Right lobe of liver (tissue), 6 donors: ENCODE measurements around the gene CFAP298. TPM values are rescaled to one million over a fixed set of nuclear protein-coding genes. Genes with fewer than 3 reads are reported as not detected.
"Not testable (repeated sequence)": the region's sequence is repeated elsewhere in the genome, so short reads cannot be mapped to it uniquely, and the experiment has no call there.

Experiments used
- ATAC-seq, 4 donors: fragments of 200-7000 bp; cut with Tn5 transposase; one replicate each; pipeline ENCODE4 v1.9.1; 2020; ENCODE audit warnings: mild to moderate bottlenecking in 4 of 4, moderate library complexity in 4 of 4
- DNase-seq, 3 donors: peaks; one replicate each; pipeline ENCODE4 v3.0.0-alpha.2; 2020
- H3K27ac ChIP-seq, 3 donors: fragments of 200-600 bp; one replicate each; pipeline ENCODE4 v1.8.0; 2022
- H3K27me3 ChIP-seq, 2 donors: fragments of 200-600 bp; one replicate each; pipeline ENCODE4 v1.8.0; 2022
- H3K36me3 ChIP-seq, 4 donors: fragments of 200-600 bp; sonication (generic) in 1 of 4; one replicate each; pipeline versions ENCODE4 v1.5.1 to v1.8.0; 2017 to 2022; ENCODE audit warnings: control low read depth in 1 of 4
- H3K4me1 ChIP-seq, 4 donors: fragments of 200-600 bp; sonication (generic) in 1 of 4; one replicate each; pipeline versions ENCODE4 v1.5.1 to v1.8.0; 2017 to 2022; ENCODE audit warnings: control low read depth in 1 of 4
- H3K4me3 ChIP-seq, 3 donors: fragments of 200-600 bp; one replicate each; pipeline ENCODE4 v1.8.0; 2022
- H3K9me3 ChIP-seq, 4 donors: fragments of 200-600 bp; sonication (generic) in 1 of 4; one replicate each; pipeline versions ENCODE4 v1.5.1 to v1.8.0; 2017 to 2022; ENCODE audit warnings: control low read depth in 1 of 4
- CTCF ChIP-seq, 4 donors: fragments of 200-600 bp in 3 of 4; fragments of 450-650 bp in 1 of 4; IDR thresholded peaks; one replicate each; pipeline versions ENCODE4 v1.5.1 to v1.8.0; 2016 to 2022; ENCODE audit warnings: antibody characterized with exemption in 4 of 4, mild to moderate bottlenecking in 2 of 4
- POLR2A ChIP-seq: fragments of 450-650 bp; IDR thresholded peaks from one replicate; pipeline ENCODE4 v1.6.1; 2017; ENCODE audit warnings: antibody characterized with exemption, mild to moderate bottlenecking
- WGBS: methylation state at CpG from one replicate; pipeline ENCODE4 v1.1.6; 2018; ENCODE audit warnings: low coverage, low lambda C conversion rate; ENCODE audit not compliant: insufficient coverage; ENCODE audit errors: missing lambda C conversion rate; 5-methylcytosine and 5-hydroxymethylcytosine counted together
- intact Hi-C, 2 donors: fragments of 100-400 bp; cut with DNase I; formaldehyde crosslinking; loops; one replicate each; pipeline versions ENCODE4 v1.11.2 to v1.14.1; 2022
- total RNA-seq, 6 experiments: library from RNA; depleted of rRNA in 2 of 6; stranded (reverse); fragments of >200 nt in 2 of 6; fragmentation: NEBNext Ultra II Directional in 3 of 6; extraction: Animal tissue kit (Norgen Biotek cat#: 25700) in 3 of 6; gene quantifications; one replicate each; pipeline versions ENCODE4 v1.1.0 to v1.2.4, GENCODE V29; 2016 to 2023
- donor health status: DM: no; HTN: yes; CAD: no.
- donor health status: DM: no; HTN: no; CAD: no.
- donor health status: DM: no; HTN: no; CAD: no.
- donor health status: DM: no; HTN: yes; CAD: no.
- donor health status: DM: no; HTN: yes; CAD: no.

CFAP298 gene
- total RNA-seq, 6 experiments from 2014 or later, result 8.6 to 15.3 (median 11.6) TPM

- ATAC-seq (no peak), DNase-seq (no peak)
- no peaks in the 10 kb centered on the region for H3K27me3 ChIP-seq
- no peak for TF ChIP-seq CTCF (IDR thresholded peaks at IDR 0.05)
- TF ChIP-seq POLR2A, result no peak
- H3K4me3 ChIP-seq, result no peak overlapping the region
- no peaks in the 10 kb centered on the region for H3K9me3 ChIP-seq
- intact Hi-C loops, result no loop called here
- H3K27ac ChIP-seq, result no peak overlapping the region
- peaks cover 0 to 17% (median 5%) of the 10 kb centered on the region in 4 donors for H3K36me3 ChIP-seq
- no peaks in the 10 kb centered on the region for H3K4me1 ChIP-seq
Measured at GRCh38 chr21:32648165-32648564, 36.0 kb upstream of the CFAP298 start.

DNA sequence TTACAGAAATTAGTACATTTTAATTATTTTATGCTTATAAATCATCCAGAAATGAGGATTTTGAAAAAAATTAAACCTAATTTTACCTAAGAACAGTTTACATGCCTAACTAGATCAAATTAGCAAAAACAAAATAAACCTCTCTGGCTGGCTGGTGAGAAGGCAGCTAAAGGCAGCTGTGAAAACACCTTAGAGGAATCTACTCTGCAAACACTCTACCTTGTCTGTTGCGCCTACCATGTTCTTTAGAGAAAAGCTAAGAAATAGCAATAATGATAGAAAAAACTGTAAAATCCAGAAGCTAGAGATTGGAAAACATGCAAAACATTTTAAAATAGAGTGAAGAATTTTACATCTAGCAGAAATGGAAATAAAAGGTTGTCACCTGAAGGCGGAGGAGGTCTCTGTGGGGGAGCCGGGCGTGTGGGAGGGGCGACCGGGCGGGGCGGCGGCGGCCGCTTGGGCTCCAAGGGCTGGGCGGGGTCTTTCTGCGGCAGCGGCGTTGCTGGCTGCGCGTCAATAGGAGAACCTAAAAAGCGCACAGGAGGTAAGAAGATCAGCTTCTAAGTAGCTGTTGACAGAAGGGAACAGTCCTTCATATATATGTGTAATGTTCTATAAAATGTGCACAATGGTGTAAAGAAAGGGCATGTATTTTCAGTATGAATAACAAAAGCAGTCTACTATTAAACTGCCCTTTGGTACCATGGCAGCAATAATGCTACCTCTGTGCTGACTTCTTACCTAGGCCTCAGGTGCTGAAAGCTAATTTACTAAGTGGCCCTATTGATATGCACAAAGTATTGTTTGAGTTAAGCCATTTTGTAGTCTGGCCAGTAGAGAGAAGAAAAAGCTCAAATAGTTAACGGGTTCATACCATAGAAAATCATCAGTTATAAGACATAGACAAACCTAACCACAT, 33.3 kb upstream of the CFAP298 start:
- Histone ChIP-seq H3K9me3 (no peaks in the 10 kb centered on the region), H3K27ac (no peak overlapping the region), H3K36me3 (peaks cover 0 to 17% (median 3%) of the 10 kb centered on the region in 4 donors), H3K27me3 (no peaks in the 10 kb centered on the region), H3K4me3 (no peak overlapping the region), H3K4me1 (peaks cover 0 to 17% (median 6%) of the 10 kb centered on the region in 4 donors)
- ATAC-seq, result no peak
- TF ChIP-seq POLR2A (no peak), CTCF (IDR thresholded peaks at IDR 0.05) (no peak)
- no peak for DNase-seq
- 73% methylated on average over 9 of the region's 19 CpGs for WGBS
- intact Hi-C loops, result no loop called here

- Histone ChIP-seq H3K27me3 (no peaks in the 10 kb centered on the region), H3K36me3 (peaks cover 0 to 42% (median 2%) of the 10 kb centered on the region in 4 donors), H3K4me1 (peaks cover 0 to 17% (median 6%) of the 10 kb centered on the region in 4 donors), H3K4me3 (peak overlapping the region in 2 of 3 donors; percentile 16 to 19), H3K9me3 (no peaks in the 10 kb centered on the region), H3K27ac (peak overlapping the region in 2 of 3 donors; percentile 23 to 37)
- DNase-seq (peak in 1 of 3 donors; percentile 56), ATAC-seq (peak; percentile 77 to 82 (median 79))
- 37% methylated on average over 10 of the region's 10 CpGs for WGBS
- intact Hi-C loops, result no loop called here
- TF ChIP-seq CTCF (IDR thresholded peaks at IDR 0.05) (no peak), POLR2A (no peak)
Measured at GRCh38 chr21:32641710-32642698, 29.8 kb upstream of the CFAP298 start.

- intact Hi-C loops, result no loop called here
- WGBS, result 86% methylated on average over 3 of the region's 3 CpGs
- H3K27ac ChIP-seq, result no peak overlapping the region
Measured at GRCh38 chr21:32626621-32627196, 14.5 kb upstream of the CFAP298 start.

DNA sequence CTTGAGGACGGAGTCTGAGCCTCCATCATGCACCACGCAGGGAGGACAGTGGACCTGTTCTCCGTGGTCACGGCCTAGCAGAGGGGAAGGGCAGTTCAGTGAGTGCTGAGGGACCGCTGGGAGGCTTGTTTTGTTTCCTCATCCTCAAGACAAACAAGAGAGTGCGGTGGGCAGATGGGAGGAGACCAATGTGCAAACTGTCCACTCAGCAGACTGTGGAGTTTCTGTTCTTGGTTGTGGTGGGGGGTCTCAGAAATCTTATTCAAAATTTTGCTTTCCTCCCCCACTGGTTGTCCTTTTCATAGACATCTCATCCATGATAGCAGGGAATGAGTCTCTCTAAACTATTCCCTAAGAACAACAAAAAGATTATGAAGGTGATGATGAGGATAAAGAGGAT, 6.0 kb upstream of the CFAP298 start:
- intact Hi-C loops, H3K36me3 ChIP-seq, ATAC-seq, DNase-seq, H3K27ac ChIP-seq, H3K9me3 ChIP-seq, H3K27me3 ChIP-seq, H3K4me1 ChIP-seq, H3K4me3 ChIP-seq: not testable (repeated sequence)
- WGBS, result 47% methylated on average over 2 of the region's 6 CpGs

More at GRCh38 chr21:32626621-32627196, 14.5 kb upstream of the CFAP298 start:
- ATAC-seq (no peak), DNase-seq (no peak)
- Histone ChIP-seq H3K9me3 (no peaks in the 10 kb centered on the region), H3K27me3 (no peaks in the 10 kb centered on the region), H3K4me3 (no peak overlapping the region), H3K36me3 (peaks cover 4 to 13% (median 8%) of the 10 kb centered on the region in 4 donors), H3K4me1 (no peaks in the 10 kb centered on the region)
- TF ChIP-seq CTCF (IDR thresholded peaks at IDR 0.05), result no peak
